AG10803 (cell line): ENCODE measurements around the gene BIN1.

Experiments
- DNase-seq: peaks from one replicate; pipeline ENCODE4 v3.0.0; 2010; ENCODE audit warnings: low read depth
- H3K4me3 ChIP-seq: 2 replicates; pipeline ENCODE4 v1.5.1; 2011; ENCODE audit warnings: mild to moderate bottlenecking, low read length, control low read depth
- CTCF ChIP-seq: conservative IDR thresholded peaks from 2 replicates; pipeline ENCODE4 v1.5.1; 2011; ENCODE audit warnings: mild to moderate bottlenecking, low read length, control low read depth, inconsistent platforms

The BIN1 gene

GRCh38 chr2:127000194-127000593 is 106.8 kb downstream of the BIN1 start:
- no peak for TF ChIP-seq CTCF
- no peak for DNase-seq
- no peak overlapping the region for H3K4me3 ChIP-seq

- no peak for DNase-seq
- no peak overlapping the region for H3K4me3 ChIP-seq
- no peak for TF ChIP-seq CTCF
Observed at GRCh38 chr2:126999106-126999756, 107.7 kb downstream of the BIN1 start.

GRCh38 chr2:126998486-126998885 is 108.5 kb downstream of the BIN1 start:
- no peak for DNase-seq
- H3K4me3 ChIP-seq, result no peak overlapping the region
- no peak for TF ChIP-seq CTCF
